Mesothelial cell of epicardium (in vitro differentiated cells): Measurements from ENCODE around the gene HSP90AA1. TPM values are rescaled to one million over a fixed set of nuclear protein-coding genes. Genes with fewer than 3 reads are reported as not detected.
A peak's percentile ranks its signal among the peaks of the same experiment; 100 is the strongest.
"Not testable (repeated sequence)": the region's sequence is repeated elsewhere in the genome, so short reads cannot be mapped to it uniquely, and the experiment has no call there.

Experiments used
- DNase-seq, 2 experiments: peaks; one replicate each; pipeline ENCODE4 v3.0.0; 2021; ENCODE audit warnings: low spot score in 2 of 2; ENCODE audit not compliant: unreplicated experiment in 2 of 2
- H3K27ac Mint-ChIP-seq: 2 replicates; pipeline ENCODE4 v1.8.0; 2021; ENCODE audit warnings: mixed read lengths
- H3K27me3 Mint-ChIP-seq: 2 replicates; pipeline ENCODE4 v1.8.0; 2021; ENCODE audit warnings: low read depth, mixed read lengths
- H3K36me3 Mint-ChIP-seq: 2 replicates; pipeline ENCODE4 v1.8.0; 2021; ENCODE audit warnings: mixed read lengths
- H3K4me1 Mint-ChIP-seq: 2 replicates; pipeline ENCODE4 v1.8.0; 2021; ENCODE audit warnings: mixed read lengths
- H3K4me3 Mint-ChIP-seq: 2 replicates; pipeline ENCODE4 v1.8.0; 2021; ENCODE audit warnings: mild to moderate bottlenecking, moderate library complexity, mixed read lengths
- H3K9me3 Mint-ChIP-seq: 2 replicates; pipeline ENCODE4 v1.8.0; 2021; ENCODE audit warnings: mixed read lengths
- CTCF ChIP-seq: fragments of 200-600 bp; sonication (generic); IDR thresholded peaks from one replicate; pipeline ENCODE4 v1.5.0; 2021; ENCODE audit warnings: antibody characterized with exemption; ENCODE audit not compliant: unreplicated experiment
- total RNA-seq: library from RNA; stranded (reverse); gene quantifications from 3 replicates; pipeline ENCODE4 v1.2.1, GENCODE V29; 2021

The HSP90AA1 gene
- total RNA-seq, 1 donor from 2014 or later: 325 TPM

GRCh38 chr14:102085488-102085887, 1.4 kb downstream of the HSP90AA1 start:
- H3K36me3 Mint-ChIP-seq: peaks cover 44% of the 10 kb centered on the region
- peak overlapping the region; percentile 94 for H3K4me3 Mint-ChIP-seq
- peak overlapping the region; percentile 98 for H3K27ac Mint-ChIP-seq
- H3K9me3 Mint-ChIP-seq: no peaks in the 10 kb centered on the region
- no peak for DNase-seq
- peaks cover 56% of the 10 kb centered on the region for H3K4me1 Mint-ChIP-seq
- H3K27me3 Mint-ChIP-seq: no peaks in the 10 kb centered on the region
- TF ChIP-seq CTCF: no peak

- peaks cover 49% of the 10 kb centered on the region for H3K36me3 Mint-ChIP-seq
- H3K4me1 Mint-ChIP-seq: peaks cover 56% of the 10 kb centered on the region
- H3K27ac Mint-ChIP-seq: peak overlapping the region; percentile 22
Measured at GRCh38 chr14:102084931-102085330, 1.9 kb downstream of the HSP90AA1 start.

GRCh38 chr14:102084522-102084921, 2.3 kb downstream of the HSP90AA1 start:
- peaks cover 53% of the 10 kb centered on the region for H3K4me1 Mint-ChIP-seq
- peaks cover 53% of the 10 kb centered on the region for H3K36me3 Mint-ChIP-seq
- peak overlapping the region; percentile 22 for H3K27ac Mint-ChIP-seq
- not testable (repeated sequence) for H3K27me3 Mint-ChIP-seq, H3K9me3 Mint-ChIP-seq, DNase-seq
- H3K4me3 Mint-ChIP-seq: peak overlapping the region; percentile 94

More at GRCh38 chr14:102084931-102085330, 1.9 kb downstream of the HSP90AA1 start:
- Mint-ChIP-seq H3K9me3 (no peaks in the 10 kb centered on the region), H3K4me3 (peak overlapping the region; percentile 94), H3K27me3 (no peaks in the 10 kb centered on the region)
- no peak for DNase-seq
- TF ChIP-seq CTCF: no peak

- TF ChIP-seq CTCF: no peak
- Mint-ChIP-seq H3K9me3 (no peaks in the 10 kb centered on the region), H3K4me1 (peaks cover 38% of the 10 kb centered on the region), H3K36me3 (peaks cover 68% of the 10 kb centered on the region), H3K4me3 (no peak overlapping the region), H3K27me3 (no peaks in the 10 kb centered on the region), H3K27ac (no peak overlapping the region)
- no peak for DNase-seq
Measured at GRCh38 chr14:102081231-102082080, 5.4 kb downstream of the HSP90AA1 start.

- TF ChIP-seq CTCF: no peak
- no peaks in the 10 kb centered on the region for H3K27me3 Mint-ChIP-seq
- no peak overlapping the region for H3K4me3 Mint-ChIP-seq
- H3K4me1 Mint-ChIP-seq: peaks cover 29% of the 10 kb centered on the region
- no peaks in the 10 kb centered on the region for H3K9me3 Mint-ChIP-seq
- DNase-seq: no peak
- H3K36me3 Mint-ChIP-seq: peaks cover 64% of the 10 kb centered on the region
- H3K27ac Mint-ChIP-seq: no peak overlapping the region
Measured at GRCh38 chr14:102080183-102081080, 6.4 kb downstream of the HSP90AA1 start.

GRCh38 chr14:102079700-102079979, 7.2 kb downstream of the HSP90AA1 start:
- no peak overlapping the region for H3K27ac Mint-ChIP-seq
- H3K4me1 Mint-ChIP-seq: peaks cover 21% of the 10 kb centered on the region
- H3K36me3 Mint-ChIP-seq: peaks cover 60% of the 10 kb centered on the region
- no peak for TF ChIP-seq CTCF
- peaks cover under 1% of the 10 kb centered on the region for H3K9me3 Mint-ChIP-seq
- no peak overlapping the region for H3K4me3 Mint-ChIP-seq
- no peaks in the 10 kb centered on the region for H3K27me3 Mint-ChIP-seq
- DNase-seq: no peak
